Endothelial cell of umbilical vein (primary cell): ENCODE data around the gene KLF16. TPM values are rescaled to one million over a fixed set of nuclear protein-coding genes. Genes with fewer than 3 reads are reported as not detected.

Source experiments
- BruUV-seq: library from RNA; stranded (reverse); fragments of 400-500 nt; replicated peaks from 2 replicates; lab custom pipeline; 2021; lab: Mats Ljungman, UMichigan
- CTCF ChIA-PET: fragments of 300-600, 350-600 bp; sonication (Branson Sonifier 250); formaldehyde crosslinking; loops from one replicate; lab custom pipeline; 2021; ENCODE audit warnings: antibody characterized with exemption, inconsistent platforms; lab: Charles Lee
- POLR2A ChIA-PET: fragments of 300-600, 350-600 bp; sonication (Branson Sonifier 250); formaldehyde crosslinking; loops from one replicate; lab custom pipeline; 2021; ENCODE audit warnings: antibody characterized with exemption, inconsistent platforms; lab: Charles Lee
- DNase-seq: peaks from one replicate; pipeline ENCODE4 v3.0.0-alpha.2; 2011; ENCODE audit warnings: low read depth, low spot score
- FAIRE-seq: peaks from 2 replicates; lab custom pipeline; 2011; peaks lifted over from hg19 to GRCh38; lab: Jason Lieb, UNC
- H2AFZ ChIP-seq: 2 replicates; pipeline ENCODE4 v1.6.0; 2012; ENCODE audit warnings: low read depth, low read length, control low read depth, inconsistent platforms
- H3K27ac ChIP-seq: 2 replicates; pipeline ENCODE4 v1.5.1; 2011; ENCODE audit warnings: low read depth, mild to moderate bottlenecking, control low read depth, low read length, moderate library complexity; ENCODE audit not compliant: insufficient read depth
- H3K27me3 ChIP-seq, 2 experiments: 2 replicates each; pipeline versions ENCODE4 v1.6.0 to v1.6.1; 2011; ENCODE audit warnings: low read length in 2 of 2, mixed read lengths in 1 of 2; ENCODE audit not compliant: control insufficient read depth in 2 of 2, insufficient read depth in 2 of 2
- H3K36me3 ChIP-seq, 2 experiments: 2 replicates in 1 of 2; 3 replicates in 1 of 2; pipeline ENCODE4 v1.5.1; 2011; ENCODE audit warnings: low read length in 2 of 2, mild to moderate bottlenecking in 1 of 2, moderate library complexity in 1 of 2; ENCODE audit not compliant: control insufficient read depth in 2 of 2, insufficient read depth in 2 of 2; ENCODE audit errors: extremely low read depth in 1 of 2
- H3K4me1 ChIP-seq: 3 replicates; pipeline ENCODE4 v1.5.1; 2011; ENCODE audit warnings: mild to moderate bottlenecking, low read length; ENCODE audit not compliant: control insufficient read depth, insufficient read depth; ENCODE audit errors: extremely low read depth
- H3K4me2 ChIP-seq: 2 replicates; pipeline ENCODE4 v1.6.1; 2011; ENCODE audit warnings: low read length, control low read depth, mixed read lengths; ENCODE audit not compliant: insufficient read depth
- H3K4me3 ChIP-seq, 3 experiments: fragments of 200-600 bp in 1 of 3; sonication (generic), shearing (Covaris generic) in 1 of 3; replicated peaks in 1 of 3; 2 replicates each; pipeline ENCODE4 v1.5.1; 2011 to 2016; ENCODE audit warnings: control low read depth in 3 of 3, low read length in 3 of 3, mild to moderate bottlenecking in 2 of 3, inconsistent platforms in 1 of 3, low read depth in 1 of 3, moderate library complexity in 1 of 3; ENCODE audit not compliant: insufficient read depth in 1 of 3
- H3K79me2 ChIP-seq: 2 replicates; pipeline ENCODE4 v1.6.0; 2012; ENCODE audit warnings: low read length, inconsistent platforms; ENCODE audit not compliant: control insufficient read depth, insufficient read depth
- H3K9ac ChIP-seq: replicated peaks from 2 replicates; pipeline ENCODE3; 2011; ENCODE audit warnings: low read length, control low read depth; ENCODE audit not compliant: insufficient read depth; ENCODE audit errors: extremely low read depth
- H3K9me1 ChIP-seq: replicated peaks from 3 replicates; pipeline ENCODE4 v1.6.0; 2011; ENCODE audit warnings: mild to moderate bottlenecking, low read length; ENCODE audit not compliant: control insufficient read depth, insufficient read depth; ENCODE audit errors: extremely low read depth
- H3K9me3 ChIP-seq: replicated peaks from 2 replicates; pipeline ENCODE4 v1.5.1; 2012; ENCODE audit warnings: low read length, inconsistent platforms; ENCODE audit not compliant: control insufficient read depth, insufficient read depth
- H4K20me1 ChIP-seq: replicated peaks from 2 replicates; pipeline ENCODE3; 2011; ENCODE audit warnings: mild to moderate bottlenecking, low read length; ENCODE audit not compliant: control insufficient read depth, insufficient read depth; ENCODE audit errors: extremely low read depth
- CTCF ChIP-seq, 2 donors: IDR thresholded peaks; 1 replicate in 1 of 2; 2 replicates in 1 of 2; pipeline ENCODE4 v1.5.1; 2011; ENCODE audit warnings: low read length in 2 of 2, mild to moderate bottlenecking in 2 of 2, moderate library complexity in 2 of 2, control low read depth in 1 of 2, inconsistent platforms in 1 of 2, low read depth in 1 of 2; ENCODE audit not compliant: insufficient read depth in 1 of 2; ENCODE audit errors: extremely low read depth in 1 of 2
- EZH2 ChIP-seq: IDR thresholded peaks from 2 replicates; pipeline ENCODE4 v1.6.1; 2012; ENCODE audit warnings: borderline replicate concordance, low read depth, mild to moderate bottlenecking, moderate library complexity, low read length, inconsistent platforms; ENCODE audit not compliant: severe bottlenecking
- FOS ChIP-seq: IDR thresholded peaks from 2 replicates; pipeline ENCODE4 v1.6.1; 2011; ENCODE audit warnings: mild to moderate bottlenecking, low read length, moderate library complexity, borderline replicate concordance; ENCODE audit not compliant: insufficient read depth
- GATA2 ChIP-seq: IDR thresholded peaks from 2 replicates; pipeline ENCODE4 v1.7.0; 2011; ENCODE audit warnings: low read depth, mild to moderate bottlenecking, moderate library complexity, mixed read lengths, low read length; ENCODE audit not compliant: insufficient read length, insufficient read depth
- JUN ChIP-seq: IDR thresholded peaks from 2 replicates; pipeline ENCODE4 v1.6.1; 2011; ENCODE audit warnings: borderline replicate concordance, low read depth; ENCODE audit not compliant: insufficient read length, insufficient read depth
- MAX ChIP-seq: IDR thresholded peaks from 2 replicates; pipeline ENCODE4 v1.6.1; 2011; ENCODE audit not compliant: insufficient read depth, insufficient read length
- MYC ChIP-seq: IDR thresholded peaks from one replicate; pipeline ENCODE4 v1.6.1; 2011; ENCODE audit warnings: mild to moderate bottlenecking, low read depth, low read length
- POLR2A ChIP-seq: IDR thresholded peaks from 2 replicates; pipeline ENCODE4 v1.6.1; 2012; ENCODE audit warnings: low read depth, mild to moderate bottlenecking, control low read depth, low read length
- POLR2AphosphoS5 ChIP-seq: IDR thresholded peaks from 2 replicates; pipeline ENCODE4 v1.6.1; 2012; ENCODE audit warnings: low read depth, mild to moderate bottlenecking, control low read depth, low read length, moderate library complexity; ENCODE audit not compliant: insufficient read depth
- dilution Hi-C: fragments of 300-500 bp; cut with MboI; formaldehyde crosslinking; loops from one replicate; pipeline ENCODE4 v1.15.0; 2019; ENCODE audit warnings: low sequenced_read_pairs; ENCODE audit not compliant: extremely low pct_ligation_motif_present
- intact Hi-C: fragments of 100-400 bp; cut with micrococcal nuclease; formaldehyde crosslinking; loops from one replicate; pipeline ENCODE4 v1.10.0; 2022
- polyA plus RNA-seq, 4 experiments: library from polyadenylated mRNA; depleted of rRNA in 3 of 4; stranded (reverse) in 3 of 4; unstranded in 1 of 4; fragments of >200 nt; gene quantifications; 2 replicates each; pipeline versions ENCODE4 v1.2.1 to v1.2.3, GENCODE V29; 2011 to 2012; ENCODE audit warnings: missing spikeins in 1 of 4
- total RNA-seq: library from RNA; stranded (reverse); gene quantifications from 2 replicates; pipeline ENCODE4 v1.2.3, GENCODE V29; 2021

Gene KLF16
- total and polyA plus RNA-seq, 2 donors (not counting 3 experiments of a cell fraction or from before 2014, with no cell fraction given), result 11.6 to 36.6 TPM

DNA sequence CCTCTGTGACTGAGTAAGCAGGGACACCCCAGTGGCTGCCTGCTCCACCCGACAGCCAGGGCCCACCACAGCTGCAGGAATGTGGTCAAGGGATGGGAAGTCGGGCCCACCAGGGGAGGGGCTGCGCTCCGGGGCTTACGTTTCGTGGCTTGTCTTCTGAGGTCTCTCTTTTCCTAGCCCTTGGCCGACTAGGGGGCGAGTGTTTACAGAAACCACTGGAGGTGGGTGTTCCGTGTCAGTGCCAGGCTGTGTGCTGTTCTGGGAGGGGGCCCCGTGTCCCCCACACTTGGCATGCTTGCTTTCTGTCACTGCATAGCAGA, 46.3 kb upstream of the KLF16 start:
- TF ChIP-seq JUN (no peak), MYC (no peak), CTCF (IDR thresholded peaks at IDR 0.05; ENCODE audit: extremely low read depth in 1 of 2, insufficient read depth in 1 of 2, low read depth in 1 of 2, low read length in 2 of 2) (no peak), POLR2AphosphoS5 (no peak), EZH2 (no peak), FOS (no peak), POLR2A (no peak), GATA2 (no peak), MAX (no peak)
- Histone ChIP-seq H2AFZ (no peak overlapping the region), H3K27me3 (no peaks in the 10 kb centered on the region), H3K36me3 (peaks cover 0 to 13% of the 10 kb centered on the region in 2 experiments), H3K79me2 (peaks cover 60% of the 10 kb centered on the region), H3K9me3 (no peaks in the 10 kb centered on the region), H3K4me1 (no peaks in the 10 kb centered on the region), H3K9me1 (no peaks in the 10 kb centered on the region), H4K20me1 (no peaks in the 10 kb centered on the region), H3K4me3 (no peak overlapping the region), H3K27ac (no peak overlapping the region), H3K9ac (no peak overlapping the region), H3K4me2 (no peak overlapping the region)
- no TSS peak for BruUV-seq
- dilution Hi-C loops, result no loop called here
- FAIRE-seq, result no peak
- ChIA-PET POLR2A (no interaction called here), CTCF (no interaction called here)
- intact Hi-C loops, result no loop called here
- DNase-seq, result no peak
